ENCODE measurements around the gene NEGR1.

NEGR1 gene

GRCh38 chr1:72117621-72118020, 164.7 kb downstream of the NEGR1 start:
- no peak for DNase-seq (ENCODE audit: low read depth)

GRCh38 chr1:72115290-72115689, 167.0 kb downstream of the NEGR1 start:
- no peak for DNase-seq (ENCODE audit: low read depth)

- no peak for DNase-seq (ENCODE audit: low read depth)
Measured at GRCh38 chr1:72111662-72112061, 170.7 kb downstream of the NEGR1 start.

GRCh38 chr1:72109916-72110315, 172.4 kb downstream of the NEGR1 start:
- no peak for DNase-seq (ENCODE audit: low read depth)

GRCh38 chr1:72105201-72105600, 177.1 kb downstream of the NEGR1 start:
- DNase-seq (ENCODE audit: low read depth), result no peak

GRCh38 chr1:72101840-72102632, 180.3 kb downstream of the NEGR1 start:
- no peak for DNase-seq (ENCODE audit: low read depth)

- DNase-seq (ENCODE audit: low read depth), result no peak
Measured at GRCh38 chr1:72100771-72101170, 181.6 kb downstream of the NEGR1 start.

- DNase-seq (ENCODE audit: low read depth), result no peak
Measured at GRCh38 chr1:72097851-72098570, 184.3 kb downstream of the NEGR1 start.

GRCh38 chr1:72094209-72094608, 188.1 kb downstream of the NEGR1 start:
- no peak for DNase-seq (ENCODE audit: low read depth)

- DNase-seq (ENCODE audit: low read depth), result no peak
Measured at GRCh38 chr1:72086394-72086793, 195.9 kb downstream of the NEGR1 start.

GRCh38 chr1:72075425-72075824, 206.9 kb downstream of the NEGR1 start:
- no peak for DNase-seq (ENCODE audit: low read depth)

- DNase-seq (ENCODE audit: low read depth), result no peak
Measured at GRCh38 chr1:72066431-72066830, 215.9 kb downstream of the NEGR1 start.

GRCh38 chr1:72064196-72065075, 217.9 kb downstream of the NEGR1 start:
- DNase-seq (ENCODE audit: low read depth), result no peak

- DNase-seq (ENCODE audit: low read depth), result no peak
Measured at GRCh38 chr1:72063364-72064044, 218.8 kb downstream of the NEGR1 start.

- DNase-seq (ENCODE audit: low read depth), result no peak
Measured at GRCh38 chr1:72062584-72062983, 219.8 kb downstream of the NEGR1 start.

- no peak for DNase-seq (ENCODE audit: low read depth)
Measured at GRCh38 chr1:72060466-72061245, 221.7 kb downstream of the NEGR1 start.

- DNase-seq (ENCODE audit: low read depth), result no peak
Measured at GRCh38 chr1:72056516-72056915, 225.8 kb downstream of the NEGR1 start.

- no peak for DNase-seq (ENCODE audit: low read depth)
Measured at GRCh38 chr1:72051538-72051937, 230.8 kb downstream of the NEGR1 start.

GRCh38 chr1:72050551-72050950, 231.8 kb downstream of the NEGR1 start:
- no peak for DNase-seq (ENCODE audit: low read depth)

- no peak for DNase-seq (ENCODE audit: low read depth)
Measured at GRCh38 chr1:72037745-72038343, 244.5 kb downstream of the NEGR1 start.

- DNase-seq (ENCODE audit: low read depth), result no peak
Measured at GRCh38 chr1:72034827-72035226, 247.5 kb downstream of the NEGR1 start.
